ENCODE results near the gene EYS.

Gene EYS

DNA sequence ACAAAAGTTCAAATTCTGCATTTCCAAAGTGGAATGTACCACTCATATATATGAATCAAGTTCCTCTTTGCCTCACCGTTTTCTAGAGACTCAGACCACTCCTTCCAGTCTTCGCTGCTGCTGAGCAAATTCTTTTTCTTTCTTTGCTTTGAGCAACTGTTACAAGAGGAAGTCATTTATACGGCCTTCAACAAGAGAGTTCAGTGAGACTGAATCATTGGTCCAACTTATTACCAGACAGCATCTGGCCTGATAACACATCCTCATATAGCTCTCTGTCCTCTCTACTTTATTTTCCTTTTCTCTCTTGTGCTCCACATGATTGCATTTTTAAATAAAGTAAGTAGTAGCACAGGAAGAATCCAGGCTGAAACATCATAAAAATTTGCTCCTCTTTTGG is 1418.7 kb downstream of the EYS start:
- H3K4me3 ChIP-seq (ENCODE audit: low read depth, low read length) = no peak overlapping the region
- no peak for TF ChIP-seq POLR2A (IDR thresholded peaks at IDR 0.05; ENCODE audit: extremely low read depth, insufficient read length)
- TF ChIP-seq, protein P1, sequence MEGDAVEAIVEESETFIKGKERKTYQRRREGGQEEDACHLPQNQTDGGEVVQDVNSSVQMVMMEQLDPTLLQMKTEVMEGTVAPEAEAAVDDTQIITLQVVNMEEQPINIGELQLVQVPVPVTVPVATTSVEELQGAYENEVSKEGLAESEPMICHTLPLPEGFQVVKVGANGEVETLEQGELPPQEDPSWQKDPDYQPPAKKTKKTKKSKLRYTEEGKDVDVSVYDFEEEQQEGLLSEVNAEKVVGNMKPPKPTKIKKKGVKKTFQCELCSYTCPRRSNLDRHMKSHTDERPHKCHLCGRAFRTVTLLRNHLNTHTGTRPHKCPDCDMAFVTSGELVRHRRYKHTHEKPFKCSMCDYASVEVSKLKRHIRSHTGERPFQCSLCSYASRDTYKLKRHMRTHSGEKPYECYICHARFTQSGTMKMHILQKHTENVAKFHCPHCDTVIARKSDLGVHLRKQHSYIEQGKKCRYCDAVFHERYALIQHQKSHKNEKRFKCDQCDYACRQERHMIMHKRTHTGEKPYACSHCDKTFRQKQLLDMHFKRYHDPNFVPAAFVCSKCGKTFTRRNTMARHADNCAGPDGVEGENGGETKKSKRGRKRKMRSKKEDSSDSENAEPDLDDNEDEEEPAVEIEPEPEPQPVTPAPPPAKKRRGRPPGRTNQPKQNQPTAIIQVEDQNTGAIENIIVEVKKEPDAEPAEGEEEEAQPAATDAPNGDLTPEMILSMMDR (IDR thresholded peaks at IDR 0.05; ENCODE audit: low read depth, low read length) = no peak
- TF ChIP-seq, protein P2, sequence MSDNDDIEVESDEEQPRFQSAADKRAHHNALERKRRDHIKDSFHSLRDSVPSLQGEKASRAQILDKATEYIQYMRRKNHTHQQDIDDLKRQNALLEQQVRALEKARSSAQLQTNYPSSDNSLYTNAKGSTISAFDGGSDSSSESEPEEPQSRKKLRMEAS (IDR thresholded peaks at IDR 0.05; ENCODE audit: low read depth, low read length) = no peak
- no peak for TF ChIP-seq MYC (IDR thresholded peaks at IDR 0.05; ENCODE audit: low read depth, low read length)
- no peak for DNase-seq (ENCODE audit: low read depth)

DNA sequence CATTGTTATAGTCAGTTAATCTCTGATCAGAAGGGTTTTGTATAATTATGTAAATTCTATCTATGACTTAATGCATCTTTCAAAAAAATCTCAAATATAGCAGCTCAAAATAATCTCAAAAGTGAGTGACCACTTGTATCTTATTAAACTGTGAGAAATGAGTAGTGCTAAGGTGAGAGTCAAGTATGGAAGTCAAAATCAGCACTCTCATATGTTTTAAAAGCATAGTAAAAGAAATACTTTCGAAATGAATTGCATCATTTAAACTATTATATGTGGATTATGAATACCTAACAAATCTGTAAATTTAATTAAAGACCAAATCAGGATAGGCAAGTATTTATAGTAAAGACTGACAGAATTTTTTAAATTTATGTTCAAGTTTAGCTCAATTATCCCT is 1425.9 kb downstream of the EYS start:
- no peak overlapping the region for H3K4me3 ChIP-seq (ENCODE audit: low read depth, low read length)
- DNase-seq (ENCODE audit: low read depth) = no peak
- TF ChIP-seq MYC (IDR thresholded peaks at IDR 0.05; ENCODE audit: low read depth, low read length) (no peak), POLR2A (IDR thresholded peaks at IDR 0.05; ENCODE audit: extremely low read depth, insufficient read length) (no peak)
- TF ChIP-seq, protein P1 (IDR thresholded peaks at IDR 0.05; ENCODE audit: low read depth, low read length) = no peak
- TF ChIP-seq, protein P2 (IDR thresholded peaks at IDR 0.05; ENCODE audit: low read depth, low read length) = no peak

DNA sequence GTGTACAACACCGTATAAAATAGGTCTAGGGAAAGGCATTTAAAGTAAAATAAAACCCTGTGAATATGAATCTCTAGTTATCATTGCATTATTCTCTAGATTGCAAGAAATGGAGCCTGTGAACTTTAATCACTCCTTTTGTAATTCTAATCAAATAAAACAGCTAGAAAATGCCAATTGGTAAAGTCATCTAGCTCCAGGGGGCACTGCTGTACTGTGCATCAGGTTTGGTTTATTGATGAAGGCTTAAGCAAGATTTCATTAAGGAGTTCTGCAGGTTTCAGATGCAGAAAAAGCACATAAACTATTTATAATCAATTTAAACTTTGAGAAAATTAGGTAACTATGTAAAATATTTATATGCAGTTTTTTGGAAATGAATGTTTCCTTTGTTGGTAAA is 1426.5 kb downstream of the EYS start:
- DNase-seq (ENCODE audit: low read depth) = peak; percentile 40
- no peak overlapping the region for H3K4me3 ChIP-seq (ENCODE audit: low read depth, low read length)
- TF ChIP-seq MYC (IDR thresholded peaks at IDR 0.05; ENCODE audit: low read depth, low read length) (no peak), POLR2A (IDR thresholded peaks at IDR 0.05; ENCODE audit: extremely low read depth, insufficient read length) (no peak)
- TF ChIP-seq, protein P1 (IDR thresholded peaks at IDR 0.05; ENCODE audit: low read depth, low read length) = peak; percentile 34
- TF ChIP-seq, protein P2 (IDR thresholded peaks at IDR 0.05; ENCODE audit: low read depth, low read length) = no peak

DNA sequence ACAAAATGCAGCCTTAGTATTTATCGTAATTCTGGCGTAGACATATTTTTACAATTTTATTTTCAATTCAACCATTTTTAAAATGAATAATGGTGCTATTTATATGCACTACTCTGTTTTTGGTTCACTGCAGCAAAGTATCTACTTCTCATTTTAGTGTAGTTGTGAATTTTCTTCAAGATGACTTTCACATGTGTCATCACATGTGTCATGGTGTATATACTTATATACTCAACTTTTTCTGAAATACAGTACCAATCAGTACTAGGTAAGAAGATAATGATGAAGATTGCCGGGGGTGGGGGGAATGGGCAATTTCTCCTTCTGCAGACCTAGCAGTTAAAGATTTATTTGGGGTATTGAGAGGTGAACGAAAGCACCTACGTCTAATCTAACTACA is 1436.9 kb downstream of the EYS start:
- H3K4me3 ChIP-seq (ENCODE audit: low read depth, low read length) = no peak overlapping the region
- no peak for DNase-seq (ENCODE audit: low read depth)
- TF ChIP-seq, protein P2 (IDR thresholded peaks at IDR 0.05; ENCODE audit: low read depth, low read length) = no peak
- TF ChIP-seq POLR2A (IDR thresholded peaks at IDR 0.05; ENCODE audit: extremely low read depth, insufficient read length) = no peak
- TF ChIP-seq MYC (IDR thresholded peaks at IDR 0.05; ENCODE audit: low read depth, low read length) = no peak
- TF ChIP-seq, protein P1 (IDR thresholded peaks at IDR 0.05; ENCODE audit: low read depth, low read length) = no peak

DNA sequence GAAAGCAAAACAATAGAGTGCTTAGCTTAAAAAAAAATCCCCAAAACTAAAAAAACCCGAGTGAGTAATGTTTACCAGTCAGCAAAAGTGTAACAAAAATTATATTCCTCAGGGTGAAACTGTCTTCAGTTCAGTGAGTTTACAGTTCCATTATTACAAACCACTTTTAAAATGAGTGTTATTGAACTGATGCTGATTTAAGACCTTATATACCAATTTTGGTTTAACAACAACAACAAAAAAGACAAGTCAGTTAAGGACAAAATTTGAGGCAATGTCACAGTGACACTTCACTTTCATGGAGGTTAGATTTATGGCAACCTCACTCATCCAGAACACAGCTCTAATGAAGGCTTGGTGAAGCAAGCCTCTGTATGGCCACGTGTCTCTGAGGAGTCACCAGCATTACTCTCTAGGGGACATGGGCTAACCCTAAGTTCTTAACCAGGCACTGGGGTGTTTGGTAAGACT is 1440.6 kb downstream of the EYS start:
- no peak overlapping the region for H3K4me3 ChIP-seq (ENCODE audit: low read depth, low read length)
- peak; percentile 16 for DNase-seq (ENCODE audit: low read depth)
- TF ChIP-seq POLR2A (IDR thresholded peaks at IDR 0.05; ENCODE audit: extremely low read depth, insufficient read length) = no peak
- TF ChIP-seq, protein P2 (IDR thresholded peaks at IDR 0.05; ENCODE audit: low read depth, low read length) = peak; percentile 44; the same call in 1 of the 2 replicates

DNA sequence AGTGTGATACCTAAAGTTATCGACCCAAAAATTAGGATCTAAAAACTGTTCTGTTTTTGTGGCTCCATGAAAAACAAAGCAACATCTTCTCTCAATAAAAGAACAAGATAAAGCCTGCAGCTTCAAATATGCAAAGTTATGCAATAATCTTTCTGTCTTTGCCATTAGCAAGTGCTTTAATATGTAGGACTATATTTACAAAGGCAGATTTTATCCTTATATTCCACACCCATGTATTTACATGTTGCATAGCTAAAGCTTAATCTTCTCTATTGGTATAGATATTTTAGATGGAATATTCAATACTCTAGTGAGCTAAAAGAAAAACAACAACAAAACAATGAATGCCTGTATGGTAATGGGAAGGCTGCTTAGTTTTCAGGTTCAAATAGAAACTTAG is 1443.2 kb downstream of the EYS start:
- TF ChIP-seq MYC (IDR thresholded peaks at IDR 0.05; ENCODE audit: low read depth, low read length) = no peak
- TF ChIP-seq POLR2A (IDR thresholded peaks at IDR 0.05; ENCODE audit: extremely low read depth, insufficient read length) = no peak
- TF ChIP-seq, protein P2 (IDR thresholded peaks at IDR 0.05; ENCODE audit: low read depth, low read length) = no peak
- TF ChIP-seq, protein P1 (IDR thresholded peaks at IDR 0.05; ENCODE audit: low read depth, low read length) = no peak
- H3K4me3 ChIP-seq (ENCODE audit: low read depth, low read length) = no peak overlapping the region
- DNase-seq (ENCODE audit: low read depth) = no peak
